Neural cell (in vitro differentiated cells): Measurements from ENCODE around the gene DMRT2.

Source experiments
- CTCF ChIP-seq: fragments of 450-650 bp; IDR thresholded peaks from 2 replicates; pipeline ENCODE4 v1.5.1; 2014; ENCODE audit warnings: antibody characterized with exemption, mild to moderate bottlenecking, moderate library complexity; ENCODE audit not compliant: poor library complexity, severe bottlenecking
- EP300 ChIP-seq: fragments of 450-650 bp; conservative IDR thresholded peaks from 2 replicates; pipeline ENCODE4 v1.6.1; 2014; ENCODE audit warnings: antibody characterized with exemption, mild to moderate bottlenecking, moderate library complexity; ENCODE audit not compliant: poor library complexity, severe bottlenecking
- EZH2 ChIP-seq: fragments of 200-600, 300-800 bp; shearing (Covaris generic), sonication (generic); IDR thresholded peaks from 2 replicates; pipeline ENCODE4 v1.6.1; 2014; ENCODE audit warnings: antibody characterized with exemption, low read length, borderline replicate concordance, mild to moderate bottlenecking; ENCODE audit not compliant: insufficient read depth, poor library complexity, severe bottlenecking
- MXI1 ChIP-seq: fragments of 450-650 bp; conservative IDR thresholded peaks from 2 replicates; pipeline ENCODE4 v1.6.1; 2014; ENCODE audit warnings: antibody characterized with exemption, mild to moderate bottlenecking; ENCODE audit not compliant: poor library complexity, severe bottlenecking
- POLR2AphosphoS5 ChIP-seq: IDR thresholded peaks from 2 replicates; pipeline ENCODE4 v1.6.1; 2012
- SMC3 ChIP-seq: fragments of 450-650 bp; conservative IDR thresholded peaks from 2 replicates; pipeline ENCODE4 v1.6.1; 2014; ENCODE audit warnings: antibody characterized with exemption, mild to moderate bottlenecking, moderate library complexity; ENCODE audit not compliant: poor library complexity

DNA sequence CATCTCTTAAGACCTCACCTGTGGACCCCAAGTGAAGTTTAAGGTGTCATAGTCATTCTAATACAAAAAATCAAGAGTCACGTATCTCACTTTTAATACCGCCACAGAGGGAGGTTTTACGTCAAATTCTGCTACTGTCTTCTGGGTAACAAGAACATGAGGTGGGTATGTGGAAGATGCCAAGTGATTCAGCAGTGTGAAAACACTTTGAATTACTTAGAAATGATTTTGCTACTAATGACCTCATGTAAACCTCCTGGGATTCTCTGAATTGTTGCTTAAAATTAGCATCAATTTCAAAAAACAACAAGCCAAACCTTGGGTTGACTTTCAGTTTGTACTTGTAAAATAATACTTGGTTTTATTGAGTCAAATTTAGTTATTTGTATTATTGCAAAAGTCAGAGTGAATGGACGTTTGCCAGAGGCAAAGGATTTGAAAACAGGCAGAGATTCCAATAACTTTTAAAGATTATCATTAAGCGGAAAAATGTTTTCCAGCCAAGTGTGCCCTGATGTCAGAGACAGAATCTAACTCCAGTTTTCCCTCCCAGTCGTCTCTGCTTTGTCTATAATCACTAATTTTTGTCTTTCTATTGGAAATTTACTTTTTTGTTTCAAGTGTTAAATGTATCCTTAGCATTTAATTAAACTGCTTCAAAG is 8.8 kb downstream of the DMRT2 start:
- TF ChIP-seq CTCF (no peak), EZH2 (no peak), SMC3 (no peak), POLR2AphosphoS5 (no peak), EP300 (no peak), MXI1 (no peak)
